DOHH2 (cell line): ENCODE results near the gene ITGA3.
"Not testable (repeated sequence)": the region's sequence is repeated elsewhere in the genome, so short reads cannot be mapped to it uniquely, and the experiment has no call there.

Experiments
- EZH2phosphoT487 ChIP-seq: fragments of 200-600 bp; sonication (generic); IDR thresholded peaks from 2 replicates; pipeline ENCODE4 v1.6.1; 2017; ENCODE audit warnings: borderline replicate concordance, mild to moderate bottlenecking, antibody characterized with exemption, low read length, moderate library complexity, mixed read lengths
- TF ChIP-seq, protein P1 (sequence below): fragments of 200-600 bp; sonication (generic); IDR thresholded peaks from one replicate; pipeline ENCODE4 v1.5.1; 2014; ENCODE audit warnings: antibody characterized with exemption, mild to moderate bottlenecking, low read depth, low read length; ENCODE audit not compliant: poor library complexity, severe bottlenecking

DNA sequence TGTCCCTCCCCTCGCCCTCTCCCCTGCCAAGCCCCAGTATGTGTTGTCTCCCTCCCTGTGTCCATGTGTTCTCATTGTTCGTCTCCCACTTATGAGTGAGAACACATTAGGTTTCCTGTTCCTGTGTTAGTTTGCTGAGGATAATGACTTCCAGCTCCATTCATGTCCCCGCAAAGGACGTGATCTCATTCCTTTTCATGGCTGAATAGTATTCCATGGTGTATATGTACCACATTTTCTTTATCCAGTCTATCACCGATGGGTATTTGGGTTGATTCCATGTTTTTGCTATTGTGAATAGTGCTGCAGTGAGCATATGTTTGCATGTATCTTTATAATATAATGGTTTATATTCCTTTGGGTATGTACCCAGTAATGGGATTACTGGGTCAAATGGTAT, 15.4 kb upstream of the ITGA3 start:
- TF ChIP-seq, protein P1, sequence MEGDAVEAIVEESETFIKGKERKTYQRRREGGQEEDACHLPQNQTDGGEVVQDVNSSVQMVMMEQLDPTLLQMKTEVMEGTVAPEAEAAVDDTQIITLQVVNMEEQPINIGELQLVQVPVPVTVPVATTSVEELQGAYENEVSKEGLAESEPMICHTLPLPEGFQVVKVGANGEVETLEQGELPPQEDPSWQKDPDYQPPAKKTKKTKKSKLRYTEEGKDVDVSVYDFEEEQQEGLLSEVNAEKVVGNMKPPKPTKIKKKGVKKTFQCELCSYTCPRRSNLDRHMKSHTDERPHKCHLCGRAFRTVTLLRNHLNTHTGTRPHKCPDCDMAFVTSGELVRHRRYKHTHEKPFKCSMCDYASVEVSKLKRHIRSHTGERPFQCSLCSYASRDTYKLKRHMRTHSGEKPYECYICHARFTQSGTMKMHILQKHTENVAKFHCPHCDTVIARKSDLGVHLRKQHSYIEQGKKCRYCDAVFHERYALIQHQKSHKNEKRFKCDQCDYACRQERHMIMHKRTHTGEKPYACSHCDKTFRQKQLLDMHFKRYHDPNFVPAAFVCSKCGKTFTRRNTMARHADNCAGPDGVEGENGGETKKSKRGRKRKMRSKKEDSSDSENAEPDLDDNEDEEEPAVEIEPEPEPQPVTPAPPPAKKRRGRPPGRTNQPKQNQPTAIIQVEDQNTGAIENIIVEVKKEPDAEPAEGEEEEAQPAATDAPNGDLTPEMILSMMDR: not testable (repeated sequence)
- TF ChIP-seq EZH2phosphoT487: not testable (repeated sequence)
